ENCODE data around the gene FAM187B.

- TF ChIP-seq CTCF (IDR thresholded peaks at IDR 0.05), result no peak
- TF ChIP-seq EZH2 (IDR thresholded peaks at IDR 0.05), result no peak
These were observed 32.3 kb upstream of the FAM187B start for GRCh38 chr19:35260694-35261304.

Measured in neural progenitor cell (in vitro differentiated cells).